Mesendoderm (in vitro differentiated cells): ENCODE data around the gene LATS2.
A peak's percentile ranks its signal among the peaks of the same experiment; 100 is the strongest.

Source experiments
- DNase-seq: peaks from one replicate; pipeline ENCODE4 v3.0.0; 2013
- H2AK5ac ChIP-seq: 2 replicates; pipeline ENCODE4 v1.6.1; 2013; ENCODE audit warnings: low read length, inconsistent platforms
- H2BK120ac ChIP-seq: 2 replicates; pipeline ENCODE4 v1.6.1; 2013; ENCODE audit warnings: low read depth, mild to moderate bottlenecking, low read length, moderate library complexity, mixed read lengths
- H2BK15ac ChIP-seq: replicated peaks from 2 replicates; pipeline ENCODE4 v1.6.1; 2013; ENCODE audit warnings: low read depth, mild to moderate bottlenecking, moderate library complexity
- H2BK5ac ChIP-seq: 2 replicates; pipeline ENCODE4 v1.6.1; 2013; ENCODE audit warnings: low read length, inconsistent platforms
- H3K18ac ChIP-seq: 2 replicates; pipeline ENCODE4 v1.6.1; 2013; ENCODE audit warnings: mild to moderate bottlenecking, low read length, mixed read lengths
- H3K23ac ChIP-seq: one replicate; pipeline ENCODE4 v1.6.1; 2013; ENCODE audit warnings: low read length
- H3K27ac ChIP-seq: 2 replicates; pipeline ENCODE4 v1.5.1; 2013; ENCODE audit warnings: low read depth, mild to moderate bottlenecking, inconsistent platforms, low read length, moderate library complexity
- H3K27me3 ChIP-seq: 2 replicates; pipeline ENCODE4 v1.6.1; 2013; ENCODE audit warnings: low read length, control low read depth, mild to moderate bottlenecking, inconsistent platforms; ENCODE audit not compliant: insufficient read depth, poor library complexity
- H3K36me3 ChIP-seq: 2 replicates; pipeline ENCODE4 v1.6.1; 2013; ENCODE audit warnings: low read length, inconsistent platforms; ENCODE audit not compliant: control insufficient read depth, insufficient read depth
- H3K4ac ChIP-seq: one replicate; pipeline ENCODE4 v1.6.1; 2013; ENCODE audit warnings: low read depth, mild to moderate bottlenecking, low read length, moderate library complexity
- H3K4me1 ChIP-seq: 2 replicates; pipeline ENCODE4 v1.6.1; 2013; ENCODE audit warnings: low read depth, low read length, inconsistent platforms; ENCODE audit not compliant: control insufficient read depth
- H3K4me2 ChIP-seq: 2 replicates; pipeline ENCODE4 v1.6.1; 2013; ENCODE audit warnings: low read length
- H3K4me3 ChIP-seq: 2 replicates; pipeline ENCODE4 v1.5.1; 2013; ENCODE audit warnings: mild to moderate bottlenecking, low read length
- H3K56ac ChIP-seq: one replicate; pipeline ENCODE4 v1.6.1; 2013; ENCODE audit warnings: low read length
- H3K79me1 ChIP-seq: 2 replicates; pipeline ENCODE4 v1.6.1; 2013; ENCODE audit warnings: low read length, inconsistent platforms
- H3K79me2 ChIP-seq: 2 replicates; pipeline ENCODE4 v1.6.1; 2013; ENCODE audit warnings: mild to moderate bottlenecking, low read length; ENCODE audit not compliant: control insufficient read depth, insufficient read depth
- H3K9ac ChIP-seq: 2 replicates; pipeline ENCODE4 v1.6.1; 2013; ENCODE audit warnings: low read length, inconsistent platforms
- H4K5ac ChIP-seq: one replicate; pipeline ENCODE4 v1.6.1; 2013; ENCODE audit warnings: low read length
- H4K8ac ChIP-seq: one replicate; pipeline ENCODE4 v1.6.1; 2013; ENCODE audit warnings: low read depth, mild to moderate bottlenecking, control low read depth, low read length, moderate library complexity
- whole genome bisulfite sequencing: extraction: QIAGEN DNeasy Blood & Tissue Kit; methylation state at CpG from one replicate; pipeline ENCODE4 v1.1.7; 2013; ENCODE audit warnings: low lambda C conversion rate, missing lambda C conversion rate; ENCODE audit not compliant: insufficient coverage; ENCODE audit errors: extremely low coverage; 5-methylcytosine and 5-hydroxymethylcytosine counted together

The LATS2 gene

DNA sequence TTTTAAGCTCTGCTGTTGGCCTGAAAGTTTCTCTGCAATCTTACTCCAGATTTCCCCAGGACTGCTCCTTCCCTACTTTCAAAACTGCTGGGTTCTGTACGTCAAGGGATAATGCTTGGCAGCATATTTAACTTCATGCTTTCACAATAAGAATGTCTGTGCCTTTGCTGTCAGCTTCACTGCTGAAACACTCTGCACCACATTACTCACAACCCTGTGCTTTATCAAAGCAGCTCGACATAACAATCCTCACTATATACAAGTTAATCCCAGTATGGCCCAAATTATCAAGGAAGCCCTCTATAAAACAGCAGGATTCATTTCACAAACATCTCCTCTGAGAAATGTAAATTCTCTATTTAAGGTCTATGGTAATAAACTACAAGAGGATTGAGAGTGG lies 17.5 kb downstream of the LATS2 start:
- H3K9ac ChIP-seq: no peak overlapping the region
- no CpG with 5 or more reads among the region's 2 CpGs for WGBS

DNA sequence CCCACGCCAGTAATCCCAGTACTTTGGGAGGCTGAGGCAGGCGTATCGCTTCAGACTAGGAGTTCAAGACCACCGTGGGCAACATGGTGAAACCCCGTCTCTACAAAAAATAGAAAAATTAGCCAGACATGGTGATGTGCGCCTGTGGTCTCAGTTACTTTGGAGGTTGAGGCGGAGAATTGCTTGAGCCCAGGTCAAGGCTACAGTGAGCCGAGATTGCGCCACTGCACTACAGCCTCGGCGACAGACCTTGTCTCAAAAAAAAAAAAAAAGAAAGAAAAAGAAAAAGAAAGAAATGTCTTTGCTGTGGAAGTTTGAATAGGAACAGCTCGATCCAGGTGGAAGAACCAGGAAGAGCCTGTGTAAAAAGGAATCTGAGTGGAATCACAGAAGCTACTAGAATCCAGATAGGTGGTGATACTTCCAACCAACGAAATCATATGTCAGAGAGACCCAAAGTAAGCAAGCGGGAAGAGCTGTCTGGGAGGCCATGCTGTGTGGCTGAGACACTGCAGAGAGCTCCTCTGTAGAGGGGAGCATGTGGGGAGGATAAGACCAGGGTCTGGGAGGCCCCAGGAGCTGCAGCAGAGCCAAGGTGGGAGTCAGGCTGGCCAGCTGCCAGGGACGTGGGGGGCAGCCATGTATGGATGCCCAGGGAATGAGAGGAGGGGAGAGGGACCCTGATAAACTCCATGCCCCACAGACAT lies 21.1 kb downstream of the LATS2 start:
- Histone ChIP-seq H3K18ac (no peak overlapping the region), H4K8ac (no peak overlapping the region), H3K23ac (no peak overlapping the region), H3K56ac (no peak overlapping the region), H3K36me3 (peaks cover 2% of the 10 kb centered on the region), H3K4me2 (no peak overlapping the region), H4K5ac (no peak overlapping the region), H3K4me1 (peaks cover 2% of the 10 kb centered on the region), H3K4ac (no peak overlapping the region), H2BK120ac (no peak overlapping the region), H3K79me1 (peaks cover 20% of the 10 kb centered on the region), H3K9ac (no peak overlapping the region), H3K79me2 (peaks cover 62% of the 10 kb centered on the region), H2AK5ac (no peak overlapping the region), H3K27ac (no peak overlapping the region), H2BK15ac (no peak overlapping the region), H2BK5ac (no peak overlapping the region), H3K4me3 (no peak overlapping the region), H3K27me3 (no peaks in the 10 kb centered on the region)
- DNase-seq: no peak
- no CpG with 5 or more reads among the region's 15 CpGs for WGBS

More for the DNA sequence above, 17.5 kb downstream of the LATS2 start:
- H2BK5ac ChIP-seq: no peak overlapping the region
- peaks cover 64% of the 10 kb centered on the region for H3K79me2 ChIP-seq
- no peak overlapping the region for H3K4me2 ChIP-seq
- H3K79me1 ChIP-seq: peaks cover 25% of the 10 kb centered on the region
- H3K36me3 ChIP-seq: peaks cover 2% of the 10 kb centered on the region
- no peak overlapping the region for H4K5ac ChIP-seq
- H3K23ac ChIP-seq: no peak overlapping the region
- H3K4me3 ChIP-seq: no peak overlapping the region
- DNase-seq: no peak
- H3K56ac ChIP-seq: no peak overlapping the region
- no peak overlapping the region for H2BK15ac ChIP-seq
- H3K27me3 ChIP-seq: no peaks in the 10 kb centered on the region
- H2AK5ac ChIP-seq: no peak overlapping the region
- H3K18ac ChIP-seq: no peak overlapping the region
- H3K4me1 ChIP-seq: peaks cover 2% of the 10 kb centered on the region
- no peak overlapping the region for H4K8ac ChIP-seq
- H3K27ac ChIP-seq: no peak overlapping the region
- H2BK120ac ChIP-seq: no peak overlapping the region
- H3K4ac ChIP-seq: no peak overlapping the region

DNA sequence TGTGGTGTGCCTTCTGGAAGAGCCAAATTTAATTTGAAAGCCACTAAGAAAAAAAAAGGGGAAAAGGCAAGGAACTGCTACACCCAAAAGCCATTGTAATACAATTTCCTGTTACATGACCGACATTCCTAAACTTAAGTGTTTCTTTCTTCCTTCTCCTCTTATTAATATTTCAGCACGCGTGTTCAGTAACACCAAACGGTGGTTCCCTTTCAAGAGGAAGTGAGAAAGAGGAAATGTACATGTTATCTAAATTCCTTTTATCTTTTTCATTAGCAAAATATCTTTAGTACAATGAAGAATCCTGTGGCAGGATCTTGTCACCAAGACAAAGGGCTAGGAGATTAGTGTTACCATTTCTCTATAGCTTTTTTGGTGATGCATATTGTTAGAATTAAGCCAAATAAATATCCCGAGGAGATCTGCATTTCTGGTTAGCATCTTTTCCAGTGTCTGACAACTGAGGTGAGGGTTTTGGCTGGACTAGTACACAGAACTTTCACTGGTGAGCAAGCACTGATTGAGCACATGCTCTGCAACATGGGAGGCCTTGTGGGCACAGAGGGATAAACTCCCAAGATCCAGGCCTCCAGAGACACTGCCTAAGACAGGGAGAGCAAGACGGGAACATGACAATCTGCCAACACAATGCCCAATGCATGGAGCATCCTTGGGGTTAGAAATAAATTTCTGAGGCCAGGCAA lies 22.1 kb downstream of the LATS2 start:
- no peak overlapping the region for H3K4ac ChIP-seq

DNA sequence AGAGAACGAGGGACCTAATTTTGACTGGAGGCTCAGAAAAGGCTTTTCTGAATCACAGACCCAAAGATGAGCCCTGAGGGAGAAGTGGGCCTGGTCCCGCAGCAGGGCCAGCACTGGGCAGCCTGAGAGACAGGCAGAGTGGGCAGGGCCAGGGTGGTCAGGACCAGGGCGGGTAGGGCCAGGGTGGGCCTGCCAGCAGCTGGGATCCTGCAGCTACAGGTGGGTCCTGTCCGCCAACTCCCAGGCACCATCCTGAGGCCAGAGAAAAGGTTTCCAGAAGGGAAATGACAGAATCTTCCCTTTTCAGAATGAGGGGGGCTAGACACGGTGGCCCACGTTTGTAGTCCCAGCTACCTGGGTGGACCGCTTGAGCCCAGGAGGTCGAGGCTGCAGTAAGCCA lies 23.7 kb downstream of the LATS2 start:
- H3K4me1 ChIP-seq: peaks cover 2% of the 10 kb centered on the region
- peaks cover 28% of the 10 kb centered on the region for H3K79me1 ChIP-seq
- H3K27me3 ChIP-seq: no peaks in the 10 kb centered on the region
- DNase-seq: no peak
- no peak overlapping the region for H4K8ac ChIP-seq
- WGBS: no CpG with 5 or more reads among the region's 8 CpGs
- H3K4me3 ChIP-seq: no peak overlapping the region
- H3K4me2 ChIP-seq: no peak overlapping the region
- H2BK5ac ChIP-seq: no peak overlapping the region
- H4K5ac ChIP-seq: no peak overlapping the region
- H2BK120ac ChIP-seq: no peak overlapping the region
- H3K79me2 ChIP-seq: peaks cover 69% of the 10 kb centered on the region
- no peak overlapping the region for H3K27ac ChIP-seq
- H2BK15ac ChIP-seq: no peak overlapping the region
- no peak overlapping the region for H3K9ac ChIP-seq
- no peak overlapping the region for H3K18ac ChIP-seq
- H3K23ac ChIP-seq: no peak overlapping the region
- H3K36me3 ChIP-seq: no peaks in the 10 kb centered on the region
- no peak overlapping the region for H3K4ac ChIP-seq
- H3K56ac ChIP-seq: peak overlapping the region; percentile 42
- no peak overlapping the region for H2AK5ac ChIP-seq

More for the DNA sequence above, 22.1 kb downstream of the LATS2 start:
- no peak overlapping the region for H2BK120ac ChIP-seq
- no peak overlapping the region for H3K18ac ChIP-seq
- no peaks in the 10 kb centered on the region for H3K27me3 ChIP-seq
- H4K5ac ChIP-seq: no peak overlapping the region
- H2BK5ac ChIP-seq: no peak overlapping the region
- H3K79me2 ChIP-seq: peaks cover 60% of the 10 kb centered on the region
- H3K23ac ChIP-seq: no peak overlapping the region
- H3K9ac ChIP-seq: no peak overlapping the region
- H3K4me2 ChIP-seq: no peak overlapping the region
- H3K27ac ChIP-seq: no peak overlapping the region
- H3K4me1 ChIP-seq: peaks cover 2% of the 10 kb centered on the region
- H2AK5ac ChIP-seq: no peak overlapping the region
- peak; percentile 23 for DNase-seq
- no peak overlapping the region for H4K8ac ChIP-seq
- peaks cover 17% of the 10 kb centered on the region for H3K79me1 ChIP-seq
- H3K4me3 ChIP-seq: no peak overlapping the region
- H3K36me3 ChIP-seq: peaks cover 2% of the 10 kb centered on the region
- no CpG with 5 or more reads among the region's 6 CpGs for WGBS
- H3K56ac ChIP-seq: no peak overlapping the region
- no peak overlapping the region for H2BK15ac ChIP-seq

DNA sequence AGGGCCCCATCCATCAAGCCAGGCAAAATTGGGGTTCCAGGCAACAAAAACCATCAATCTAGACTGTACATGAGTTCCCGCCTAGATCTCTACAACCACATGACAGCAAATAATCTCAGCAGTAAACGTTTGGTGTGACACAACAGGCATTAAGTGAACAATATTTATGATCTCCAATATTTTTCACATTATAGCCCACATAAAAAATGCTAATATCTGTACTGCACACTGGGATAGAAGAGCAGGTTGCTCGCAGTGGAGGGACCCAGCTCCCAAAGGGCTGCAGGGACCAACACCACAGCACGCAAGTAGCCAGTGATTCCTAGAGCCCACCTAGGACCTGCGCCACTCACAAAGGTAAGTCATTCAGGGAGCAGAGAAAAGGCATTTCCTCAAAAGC lies 25.9 kb downstream of the LATS2 start:
- Histone ChIP-seq H2BK5ac (no peak overlapping the region), H3K79me1 (peaks cover 26% of the 10 kb centered on the region), H3K4me1 (peaks cover 2% of the 10 kb centered on the region), H2AK5ac (no peak overlapping the region), H3K4me2 (no peak overlapping the region), H3K9ac (no peak overlapping the region), H3K4ac (no peak overlapping the region), H3K79me2 (peaks cover 64% of the 10 kb centered on the region), H2BK120ac (no peak overlapping the region), H3K4me3 (no peak overlapping the region), H3K27ac (no peak overlapping the region), H3K56ac (no peak overlapping the region), H4K8ac (no peak overlapping the region), H3K18ac (no peak overlapping the region), H4K5ac (no peak overlapping the region), H3K36me3 (no peaks in the 10 kb centered on the region), H3K27me3 (no peaks in the 10 kb centered on the region), H3K23ac (no peak overlapping the region), H2BK15ac (no peak overlapping the region)
- no CpG with 5 or more reads among the region's 5 CpGs for WGBS
- no peak for DNase-seq
